DND-41 (cell line): ENCODE data around the gene ZBTB34.
A peak's percentile ranks its signal among the peaks of the same experiment; 100 is the strongest.

Source experiments
- ATAC-seq: fragments of 200-7000 bp; cut with Tn5 transposase; 3 replicates; pipeline ENCODE4 v1.9.1; 2021; ENCODE audit warnings: low read depth; ENCODE audit not compliant: insufficient read depth
- DNase-seq: peaks from one replicate; pipeline ENCODE4 v3.0.0-alpha.2; 2020
- H2AFZ ChIP-seq: 2 replicates; pipeline ENCODE4 v1.6.0; 2012; ENCODE audit warnings: low read depth, low read length
- H3K27ac ChIP-seq: 2 replicates; pipeline ENCODE4 v1.5.1; 2012; ENCODE audit warnings: low read length, inconsistent platforms
- H3K27me3 ChIP-seq: fragments of 200-600 bp; sonication (generic); 2 replicates; pipeline ENCODE4 v1.6.0; 2012; ENCODE audit warnings: low read length, mild to moderate bottlenecking, inconsistent platforms; ENCODE audit not compliant: insufficient read depth, poor library complexity
- H3K36me3 ChIP-seq: 2 replicates; pipeline ENCODE4 v1.5.1; 2012; ENCODE audit warnings: low read length, inconsistent platforms; ENCODE audit not compliant: insufficient read depth
- H3K4me1 ChIP-seq: 2 replicates; pipeline ENCODE4 v1.5.1; 2012; ENCODE audit warnings: mild to moderate bottlenecking, low read length; ENCODE audit not compliant: insufficient read depth
- H3K4me2 ChIP-seq: 2 replicates; pipeline ENCODE4 v1.6.0; 2012; ENCODE audit warnings: mild to moderate bottlenecking, moderate library complexity, low read length, inconsistent platforms; ENCODE audit not compliant: insufficient read depth
- H3K4me3 ChIP-seq, 2 experiments: fragments of 200-600 bp in 1 of 2; shearing (Covaris generic) in 1 of 2; 2 replicates each; pipeline ENCODE4 v1.5.1; 2012 to 2016; ENCODE audit warnings: inconsistent platforms in 2 of 2, low read length in 2 of 2, mild to moderate bottlenecking in 2 of 2, low read depth in 1 of 2, moderate library complexity in 1 of 2
- H3K79me2 ChIP-seq: 2 replicates; pipeline ENCODE4 v1.6.0; 2012; ENCODE audit warnings: low read length, inconsistent platforms; ENCODE audit not compliant: insufficient read depth
- H3K9ac ChIP-seq: 2 replicates; pipeline ENCODE4 v1.6.0; 2012; ENCODE audit warnings: low read depth, mild to moderate bottlenecking, inconsistent platforms, low read length, moderate library complexity
- H3K9me3 ChIP-seq: 2 replicates; pipeline ENCODE4 v1.5.1; 2012; ENCODE audit warnings: low read length, moderate library complexity, mild to moderate bottlenecking, inconsistent platforms; ENCODE audit not compliant: insufficient read depth, severe bottlenecking
- H4K20me1 ChIP-seq: 2 replicates; pipeline ENCODE4 v1.6.0; 2012; ENCODE audit warnings: low read length; ENCODE audit not compliant: insufficient read depth
- EZH2 ChIP-seq: IDR thresholded peaks from 3 replicates; pipeline ENCODE4 v1.6.1; 2012; ENCODE audit warnings: borderline replicate concordance, low read depth, mild to moderate bottlenecking, moderate library complexity, low read length, inconsistent platforms; ENCODE audit not compliant: severe bottlenecking
- TF ChIP-seq, protein P1 (sequence below): IDR thresholded peaks from 2 replicates; pipeline ENCODE4 v1.5.1; 2012; ENCODE audit warnings: borderline replicate concordance, low read length, moderate library complexity, mild to moderate bottlenecking; ENCODE audit not compliant: poor library complexity, severe bottlenecking; ENCODE audit errors: extremely low read depth

ZBTB34 gene

DNA sequence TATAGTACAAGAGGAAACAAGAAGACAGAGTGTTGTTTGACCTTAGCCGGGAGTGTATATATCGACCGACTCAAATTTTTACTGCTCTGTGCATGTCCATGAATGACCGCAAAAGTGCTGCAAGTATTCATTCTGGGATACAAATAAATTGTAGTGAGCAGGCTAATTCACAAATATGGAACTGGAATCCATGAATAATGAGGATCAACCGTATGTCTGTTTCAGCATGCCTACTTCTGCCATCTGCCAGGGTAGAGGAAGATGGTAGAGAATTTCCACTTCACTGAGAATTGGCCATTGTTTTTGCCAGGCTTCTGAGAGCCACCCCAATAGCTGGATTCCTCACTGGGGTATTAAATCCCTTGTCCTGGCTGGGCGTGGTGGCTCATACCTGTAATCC, 45.7 kb downstream of the ZBTB34 start:
- Histone ChIP-seq H4K20me1 (no peaks in the 10 kb centered on the region), H3K27ac (no peak overlapping the region), H3K9ac (no peak overlapping the region), H3K9me3 (peaks cover 6% of the 10 kb centered on the region), H3K4me3 (no peak overlapping the region), H3K4me2 (no peak overlapping the region), H3K27me3 (no peaks in the 10 kb centered on the region), H2AFZ (no peak overlapping the region), H3K36me3 (no peaks in the 10 kb centered on the region), H3K4me1 (no peaks in the 10 kb centered on the region), H3K79me2 (no peaks in the 10 kb centered on the region)
- ATAC-seq (no peak), DNase-seq (no peak)
- TF ChIP-seq, protein P1, sequence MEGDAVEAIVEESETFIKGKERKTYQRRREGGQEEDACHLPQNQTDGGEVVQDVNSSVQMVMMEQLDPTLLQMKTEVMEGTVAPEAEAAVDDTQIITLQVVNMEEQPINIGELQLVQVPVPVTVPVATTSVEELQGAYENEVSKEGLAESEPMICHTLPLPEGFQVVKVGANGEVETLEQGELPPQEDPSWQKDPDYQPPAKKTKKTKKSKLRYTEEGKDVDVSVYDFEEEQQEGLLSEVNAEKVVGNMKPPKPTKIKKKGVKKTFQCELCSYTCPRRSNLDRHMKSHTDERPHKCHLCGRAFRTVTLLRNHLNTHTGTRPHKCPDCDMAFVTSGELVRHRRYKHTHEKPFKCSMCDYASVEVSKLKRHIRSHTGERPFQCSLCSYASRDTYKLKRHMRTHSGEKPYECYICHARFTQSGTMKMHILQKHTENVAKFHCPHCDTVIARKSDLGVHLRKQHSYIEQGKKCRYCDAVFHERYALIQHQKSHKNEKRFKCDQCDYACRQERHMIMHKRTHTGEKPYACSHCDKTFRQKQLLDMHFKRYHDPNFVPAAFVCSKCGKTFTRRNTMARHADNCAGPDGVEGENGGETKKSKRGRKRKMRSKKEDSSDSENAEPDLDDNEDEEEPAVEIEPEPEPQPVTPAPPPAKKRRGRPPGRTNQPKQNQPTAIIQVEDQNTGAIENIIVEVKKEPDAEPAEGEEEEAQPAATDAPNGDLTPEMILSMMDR: no peak
- no peak for TF ChIP-seq EZH2

DNA sequence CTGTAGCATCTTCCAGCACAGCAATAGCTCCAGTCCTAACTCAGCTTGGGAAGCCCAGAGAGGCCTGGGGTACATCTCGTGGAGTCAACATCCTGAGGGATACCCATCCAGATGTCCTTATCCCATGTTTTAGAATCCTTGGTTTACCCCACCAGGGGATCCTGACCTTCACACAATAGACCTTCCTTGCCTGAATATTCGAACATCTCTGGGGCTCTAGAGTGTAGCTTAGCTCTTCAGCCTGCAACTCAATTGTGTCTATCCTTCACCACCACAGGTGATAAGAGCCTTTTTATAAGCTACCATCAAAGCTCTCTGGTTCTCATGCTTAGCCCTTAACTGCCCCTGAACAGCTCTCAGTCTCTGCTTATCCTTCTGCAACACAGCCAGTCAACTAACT, 46.6 kb downstream of the ZBTB34 start:
- no peaks in the 10 kb centered on the region for H3K79me2 ChIP-seq
- H2AFZ ChIP-seq: no peak overlapping the region
- no peaks in the 10 kb centered on the region for H3K9me3 ChIP-seq
- no peak for DNase-seq
- no peaks in the 10 kb centered on the region for H3K4me1 ChIP-seq
- no peak overlapping the region for H3K9ac ChIP-seq
- no peaks in the 10 kb centered on the region for H3K27me3 ChIP-seq
- no peak overlapping the region for H3K27ac ChIP-seq
- no peak overlapping the region for H3K4me3 ChIP-seq
- H4K20me1 ChIP-seq: no peaks in the 10 kb centered on the region
- H3K4me2 ChIP-seq: no peak overlapping the region
- ATAC-seq: no peak
- H3K36me3 ChIP-seq: no peaks in the 10 kb centered on the region
- TF ChIP-seq, protein P1: no peak
- TF ChIP-seq EZH2: no peak

DNA sequence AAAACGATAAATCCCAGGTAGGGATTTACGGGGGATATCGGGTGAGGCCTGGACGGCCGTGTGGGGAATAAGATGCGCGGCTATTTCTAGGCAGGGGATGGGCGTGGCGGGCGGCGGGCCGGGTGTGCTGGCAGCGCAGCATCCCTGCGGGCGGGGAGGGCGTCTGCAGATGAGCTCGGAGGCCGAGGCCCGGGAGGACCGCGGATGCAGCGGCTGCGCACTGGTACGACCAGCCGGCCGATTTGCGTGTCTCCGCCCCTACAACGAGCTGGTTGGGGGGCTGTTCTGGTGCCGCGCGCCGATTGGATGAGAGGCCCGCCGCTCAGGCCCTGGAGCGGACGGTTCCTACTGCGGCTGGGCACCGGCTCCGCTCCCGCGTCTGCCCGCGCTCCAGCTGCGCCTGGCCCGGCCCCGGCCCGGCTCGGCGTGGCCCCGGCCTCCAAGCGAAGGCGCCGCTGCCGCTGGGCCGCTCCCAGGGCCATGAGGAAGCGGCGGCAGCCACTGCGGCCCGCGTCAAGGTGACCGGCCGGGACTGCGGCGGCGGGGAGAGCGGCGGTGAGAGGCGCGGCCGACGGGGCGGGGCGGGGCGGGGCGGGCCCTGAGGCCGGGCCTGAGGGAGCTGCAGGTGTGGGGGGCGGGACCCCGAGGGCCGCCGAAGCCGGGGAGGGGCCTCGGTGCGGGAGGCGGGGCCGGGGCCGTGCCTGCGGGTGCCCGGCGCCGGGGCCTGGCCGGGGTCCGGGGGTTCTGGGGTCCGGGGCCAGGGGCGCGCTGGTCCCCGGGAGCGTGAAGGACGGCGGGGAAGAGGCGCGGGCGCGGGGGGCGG, 54.2 kb downstream of the ZBTB34 start, which contains the start of gene RALGPS1:
Gene RALGPS1 (plus strand): TSS at position 325 of the 823 bp plus-strand sequence. CDS start 47,508 bp downstream, outside the sequence.
- Histone ChIP-seq H4K20me1 (no peaks in the 10 kb centered on the region), H2AFZ (no peak within 1 kb of the TSS), H3K27me3 (peaks cover 13% of the 10 kb centered on the region), H3K4me3 (peak within 1 kb of the TSS in 1 of 2 experiments; percentile 47; a peak in 2 of 4 replicates), H3K79me2 (no peaks in the 10 kb centered on the region), H3K27ac (no peak within 1 kb of the TSS), H3K4me2 (peak within 1 kb of the TSS; percentile 44; the same call in 1 of the 2 replicates), H3K9me3 (no peaks in the 10 kb centered on the region), H3K4me1 (no peaks in the 10 kb centered on the region), H3K9ac (no peak within 1 kb of the TSS), H3K36me3 (no peaks in the 10 kb centered on the region)
- peak; percentile 49 for TF ChIP-seq EZH2
- TF ChIP-seq, protein P1: no peak
- DNase-seq (peak; percentile 82), ATAC-seq (peak; percentile 99)
